Measurements from ENCODE around the gene RPS27A.

DNA sequence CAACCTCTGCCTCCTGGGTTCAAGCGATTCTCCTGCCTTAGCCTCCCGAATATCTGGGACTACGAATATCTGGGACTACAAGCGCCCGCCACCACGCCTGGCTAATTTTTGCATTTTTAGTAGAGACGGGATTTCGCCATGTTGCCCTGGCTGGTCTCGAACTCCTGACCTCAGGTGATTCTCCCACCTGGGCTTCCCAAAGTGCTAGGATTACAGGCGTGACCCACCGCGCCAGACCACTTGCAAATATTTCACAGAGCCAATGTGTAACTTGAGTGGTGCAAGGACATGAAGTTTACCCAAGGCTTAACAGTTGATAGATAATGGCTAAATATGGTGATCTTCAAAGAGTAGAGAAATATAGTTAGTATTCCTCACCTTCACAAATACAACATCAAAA, 50.6 kb downstream of the RPS27A start:
- TF ChIP-seq POLR2AphosphoS5 (IDR thresholded peaks at IDR 0.05; ENCODE audit: low read depth) (no peak), CTCF (IDR thresholded peaks at IDR 0.05; ENCODE audit: insufficient read depth, low read length) (no peak), SPI1 (IDR thresholded peaks at IDR 0.05; ENCODE audit: borderline replicate concordance, low read depth) (no peak)
- TF ChIP-seq, protein P1, sequence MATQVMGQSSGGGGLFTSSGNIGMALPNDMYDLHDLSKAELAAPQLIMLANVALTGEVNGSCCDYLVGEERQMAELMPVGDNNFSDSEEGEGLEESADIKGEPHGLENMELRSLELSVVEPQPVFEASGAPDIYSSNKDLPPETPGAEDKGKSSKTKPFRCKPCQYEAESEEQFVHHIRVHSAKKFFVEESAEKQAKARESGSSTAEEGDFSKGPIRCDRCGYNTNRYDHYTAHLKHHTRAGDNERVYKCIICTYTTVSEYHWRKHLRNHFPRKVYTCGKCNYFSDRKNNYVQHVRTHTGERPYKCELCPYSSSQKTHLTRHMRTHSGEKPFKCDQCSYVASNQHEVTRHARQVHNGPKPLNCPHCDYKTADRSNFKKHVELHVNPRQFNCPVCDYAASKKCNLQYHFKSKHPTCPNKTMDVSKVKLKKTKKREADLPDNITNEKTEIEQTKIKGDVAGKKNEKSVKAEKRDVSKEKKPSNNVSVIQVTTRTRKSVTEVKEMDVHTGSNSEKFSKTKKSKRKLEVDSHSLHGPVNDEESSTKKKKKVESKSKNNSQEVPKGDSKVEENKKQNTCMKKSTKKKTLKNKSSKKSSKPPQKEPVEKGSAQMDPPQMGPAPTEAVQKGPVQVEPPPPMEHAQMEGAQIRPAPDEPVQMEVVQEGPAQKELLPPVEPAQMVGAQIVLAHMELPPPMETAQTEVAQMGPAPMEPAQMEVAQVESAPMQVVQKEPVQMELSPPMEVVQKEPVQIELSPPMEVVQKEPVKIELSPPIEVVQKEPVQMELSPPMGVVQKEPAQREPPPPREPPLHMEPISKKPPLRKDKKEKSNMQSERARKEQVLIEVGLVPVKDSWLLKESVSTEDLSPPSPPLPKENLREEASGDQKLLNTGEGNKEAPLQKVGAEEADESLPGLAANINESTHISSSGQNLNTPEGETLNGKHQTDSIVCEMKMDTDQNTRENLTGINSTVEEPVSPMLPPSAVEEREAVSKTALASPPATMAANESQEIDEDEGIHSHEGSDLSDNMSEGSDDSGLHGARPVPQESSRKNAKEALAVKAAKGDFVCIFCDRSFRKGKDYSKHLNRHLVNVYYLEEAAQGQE (IDR thresholded peaks at IDR 0.05; ENCODE audit: insufficient replicate concordance, low read depth): no peak
